K562 (cell line): Measurements from ENCODE around the gene LLCFC1. TPM values are rescaled to one million over a fixed set of nuclear protein-coding genes. Genes with fewer than 3 reads are reported as not detected.
A peak's percentile ranks its signal among the peaks of the same experiment; 100 is the strongest.
"Not testable (repeated sequence)": the region's sequence is repeated elsewhere in the genome, so short reads cannot be mapped to it uniquely, and the experiment has no call there.

Experiments
- ATAC-seq: fragments of 200-7000 bp; cut with Tn5 transposase; 3 replicates; pipeline ENCODE4 v1.9.1; 2020; ENCODE audit warnings: moderate library complexity
- BruUV-seq: library from RNA; stranded (reverse); fragments of 400-500 nt; replicated peaks from 2 replicates; lab custom pipeline; 2021; lab: Mats Ljungman, UMichigan
- CTCF ChIA-PET: fragments of 300-600 bp; formaldehyde crosslinking; extraction: SDS; loops from one replicate; lab custom pipeline; 2021; ENCODE audit warnings: low intra/inter-chr PET ratio; lab: Yijun Ruan, JAX
- POLR2A ChIA-PET: fragments of 300-600, 350-650 bp; sonication (Branson Sonifier 250); formaldehyde crosslinking; extraction: SDS; loops from one replicate; lab custom pipeline; 2021; ENCODE audit warnings: antibody characterized with exemption, inconsistent platforms; lab: Yijun Ruan, JAX
- DNase-seq, 4 experiments: peaks; one replicate each; pipeline versions ENCODE4 v3.0.0 to v3.0.0-alpha.2; 2011 to 2018; ENCODE audit warnings: low spot score in 3 of 4, mixed read lengths in 3 of 4; ENCODE audit errors: extremely low read depth in 1 of 4
- FAIRE-seq: peaks from 2 replicates; lab custom pipeline; 2011; peaks lifted over from hg19 to GRCh38; lab: Jason Lieb, UNC
- H2AFZ ChIP-seq: 2 replicates; pipeline ENCODE4 v1.6.0; 2011; ENCODE audit warnings: low read depth, low read length, control low read depth, inconsistent platforms
- H3K27ac ChIP-seq: fragments of 200-600 bp; 3 replicates; pipeline ENCODE4 v1.8.0; 2011; ENCODE audit warnings: low read depth, mild to moderate bottlenecking, control low read depth, inconsistent platforms, low read length, moderate library complexity, mixed read lengths; ENCODE audit errors: extremely low read depth
- H3K27me3 ChIP-seq, 2 experiments: fragments of 300-600 bp in 1 of 2; 2 replicates in 1 of 2; 3 replicates in 1 of 2; pipeline versions ENCODE4 v1.6.0 to v1.8.0; 2011; ENCODE audit warnings: inconsistent platforms in 2 of 2, low read length in 2 of 2, mild to moderate bottlenecking in 1 of 2, mixed read lengths in 1 of 2, moderate library complexity in 1 of 2; ENCODE audit not compliant: control insufficient read depth in 2 of 2, insufficient read depth in 2 of 2
- H3K36me3 ChIP-seq: fragments of 300-600 bp; 3 replicates; pipeline ENCODE4 v1.8.0; 2011; ENCODE audit warnings: mild to moderate bottlenecking, low read length, inconsistent platforms; ENCODE audit not compliant: control insufficient read depth, insufficient read depth
- H3K4me1 ChIP-seq, 2 experiments: fragments of 200-600 bp in 1 of 2; replicated peaks in 1 of 2; 2 replicates in 1 of 2; 3 replicates in 1 of 2; pipeline versions ENCODE4 v1.5.1 to v1.8.0; 2011; ENCODE audit warnings: inconsistent platforms in 2 of 2, low read length in 2 of 2, mild to moderate bottlenecking in 1 of 2, mixed read lengths in 1 of 2, moderate library complexity in 1 of 2; ENCODE audit not compliant: control insufficient read depth in 2 of 2, insufficient read depth in 2 of 2
- H3K4me2 ChIP-seq: 2 replicates; pipeline ENCODE4 v1.6.1; 2011; ENCODE audit warnings: low read length, control low read depth, inconsistent platforms, mixed read lengths; ENCODE audit not compliant: insufficient read depth
- H3K4me3 ChIP-seq: fragments of 200-600 bp; sonication (generic), shearing (Covaris generic); 2 replicates; pipeline ENCODE4 v1.5.1; 2016; ENCODE audit warnings: control low read depth, inconsistent platforms
- H3K79me2 ChIP-seq: fragments of 200-600 bp; 3 replicates; pipeline ENCODE4 v1.8.0; 2011; ENCODE audit warnings: low read length, inconsistent platforms; ENCODE audit not compliant: control insufficient read depth, insufficient read depth
- H3K9ac ChIP-seq, 2 experiments: 2 replicates each; pipeline versions ENCODE4 v1.6.0 to v1.6.1; 2011; ENCODE audit warnings: low read depth in 2 of 2, low read length in 2 of 2, control low read depth in 1 of 2, inconsistent platforms in 1 of 2, mild to moderate bottlenecking in 1 of 2, mixed read lengths in 1 of 2; ENCODE audit not compliant: insufficient read depth in 1 of 2
- H3K9me1 ChIP-seq: one replicate; pipeline ENCODE4 v1.6.0; 2011; ENCODE audit warnings: inconsistent platforms, mild to moderate bottlenecking, low read length, moderate library complexity; ENCODE audit not compliant: control insufficient read depth, insufficient read depth
- H3K9me3 ChIP-seq: replicated peaks from 2 replicates; pipeline ENCODE4 v1.5.1; 2011; ENCODE audit warnings: low read depth, low read length, inconsistent platforms; ENCODE audit not compliant: control insufficient read depth, insufficient read depth
- H4K20me1 ChIP-seq: replicated peaks from 2 replicates; pipeline ENCODE4 v1.6.1; 2011; ENCODE audit warnings: low read length, inconsistent platforms, mixed read lengths; ENCODE audit not compliant: control insufficient read depth, insufficient read depth
- ADNP ChIP-seq: fragments of 200-800 bp; sonication (Bioruptor generic); IDR thresholded peaks from 2 replicates; pipeline ENCODE4 v1.6.1; 2016; ENCODE audit warnings: missing genetic modification characterization, missing compliant biosample characterization
- BCOR ChIP-seq: fragments of 450-650 bp; IDR thresholded peaks from 2 replicates; pipeline ENCODE4 v1.6.1; 2016
- CEBPG ChIP-seq, 3 experiments: fragments of 200-800 bp in 1 of 3; sonication (Bioruptor generic) in 1 of 3; sonication (generic) in 1 of 3; formaldehyde crosslinking in 1 of 3; IDR thresholded peaks in 2 of 3; conservative IDR thresholded peaks in 1 of 3; 2 replicates each; pipeline versions ENCODE4 v1.6.1 to v1.8.0; 2016 to 2022; ENCODE audit warnings: missing compliant biosample characterization in 2 of 3, missing genetic modification characterization in 2 of 3, mild to moderate bottlenecking in 1 of 3, missing genetic modification reagents in 1 of 3
- KDM1A ChIP-seq, 2 experiments: fragments of 450-650 bp; IDR thresholded peaks; 2 replicates each; pipeline ENCODE4 v1.6.1; 2016; ENCODE audit warnings: mild to moderate bottlenecking in 2 of 2
- RAD21 ChIP-seq, 2 experiments: fragments of 250-450 bp in 1 of 2; fragments of 450-650 bp in 1 of 2; sonication (Bioruptor Pico) in 1 of 2; formaldehyde crosslinking in 1 of 2; IDR thresholded peaks in 1 of 2; conservative IDR thresholded peaks in 1 of 2; 2 replicates each; pipeline versions ENCODE4 v1.4.0 to v1.8.0; 2020 to 2022; ENCODE audit warnings: mild to moderate bottlenecking in 2 of 2, moderate library complexity in 1 of 2
- RBM25 ChIP-seq: fragments of 200-400 bp; formaldehyde crosslinking; IDR thresholded peaks from 2 replicates; pipeline ENCODE4 v1.6.1; 2018; ENCODE audit warnings: low read length, low read depth, moderate library complexity; ENCODE audit not compliant: severe bottlenecking
- ZNF146 ChIP-seq: IDR thresholded peaks from one replicate; pipeline ENCODE4 v1.6.1; 2018; ENCODE audit warnings: missing compliant biosample characterization; ENCODE audit not compliant: unreplicated experiment
- WGBS: fragments of 100-300 bp; shearing (Covaris generic); methylation state at CpG from one replicate; pipeline ENCODE4 v1.1.6; 2016; ENCODE audit warnings: low coverage, mixed read lengths; ENCODE audit not compliant: insufficient coverage; ENCODE audit errors: missing lambda C conversion rate; 5-methylcytosine and 5-hydroxymethylcytosine counted together
- in situ Hi-C: fragments of 300-500 bp; cut with MboI; formaldehyde crosslinking; loops from 4 replicates; pipeline ENCODE4 v1.15.0; 2018; ENCODE audit warnings: inconsistent platforms, mixed read lengths
- intact Hi-C: fragments of 100-400 bp; cut with micrococcal nuclease; formaldehyde crosslinking; loops from 2 replicates; pipeline ENCODE4 v1.14.2; 2022
- polyA plus RNA-seq, 8 experiments: library from polyadenylated mRNA; depleted of rRNA in 4 of 8; stranded (reverse) in 5 of 8; unstranded in 3 of 8; fragments of >200 nt; fragmentation: Nextera tagmentation in 2 of 8; fragmentation: Illumina TruSeq in 1 of 8; extraction: Ambion mirVana in 2 of 8; extraction: Trizol in 1 of 8; gene quantifications; 2 replicates each; pipeline versions ENCODE4 v1.2.1 to v1.2.3, GENCODE V29; 2011 to 2014; ENCODE audit warnings: inconsistent platforms in 1 of 8, missing spikeins in 1 of 8
- total RNA-seq, 7 experiments: library from RNA; depleted of rRNA in 6 of 7; stranded (reverse); fragments of >200 nt in 6 of 7; fragmentation: Illumina TruSeq in 2 of 7; extraction: Trizol in 2 of 7; gene quantifications; 2 replicates each; pipeline versions ENCODE4 v1.2.1 to v1.2.3, GENCODE V29; 2011 to 2021; ENCODE audit warnings: low replicate concordance in 1 of 7

Gene LLCFC1
- total and polyA plus RNA-seq, 9 of the 15 experiments (the other 6 are each of a cell fraction or from before 2014, with no cell fraction given), result not detected

- FAIRE-seq, H3K4me3 ChIP-seq, CTCF ChIA-PET, in situ Hi-C loops, H3K9ac ChIP-seq, H3K9me1 ChIP-seq, H4K20me1 ChIP-seq, DNase-seq, H2AFZ ChIP-seq, H3K27me3 ChIP-seq, H3K36me3 ChIP-seq, H3K4me2 ChIP-seq, H3K79me2 ChIP-seq, ATAC-seq, intact Hi-C loops, H3K4me1 ChIP-seq, H3K9me3 ChIP-seq, H3K27ac ChIP-seq, BruUV-seq: not testable (repeated sequence)
- POLR2A ChIA-PET, result interaction anchor here (0.8 kb wide), 1 partner anchor 47 kb away, joined by 3 read pairs; no protein-coding TSS in a partner anchor
- 23% methylated on average over 4 of the region's 4 CpGs for WGBS
- TF ChIP-seq KDM1A (IDR thresholded peaks at IDR 0.05) (peak; percentile 49 to 78), BCOR (peak; percentile 81), RBM25 (peak; percentile 89), ADNP (tag) (peak; percentile 65; the same call in 1 of the 2 replicates), ZNF146 (CRISPR knock-in tag) (peak; percentile 99)
Measured at GRCh38 chr7:142978402-142978801, 39.1 kb downstream of the LLCFC1 start.

DNA sequence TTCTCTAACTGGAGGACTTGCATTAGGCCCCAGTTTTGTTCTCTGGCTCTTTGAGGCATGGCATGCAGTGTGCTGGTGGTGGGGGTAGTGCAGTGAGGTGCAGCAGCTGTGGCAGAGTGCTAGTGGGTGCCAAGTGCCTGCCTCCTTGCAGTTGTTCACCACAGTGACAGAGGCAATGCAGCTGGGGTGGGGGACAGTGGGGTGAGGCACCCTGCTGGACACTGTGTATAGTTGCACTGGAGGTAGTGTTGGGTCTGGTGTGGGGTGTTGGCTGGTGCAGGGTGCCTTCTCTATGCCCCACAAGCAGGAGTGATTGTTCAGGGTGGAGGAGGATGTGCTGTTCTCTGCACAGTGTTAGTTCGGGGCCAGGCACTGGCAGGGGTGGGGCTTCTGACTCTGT, 44.5 kb downstream of the LLCFC1 start:
- H3K9ac ChIP-seq, result no peak overlapping the region
- no peaks in the 10 kb centered on the region for H3K9me1 ChIP-seq
- ChIA-PET CTCF (no interaction called here), POLR2A (interaction anchor here (0.6 to 0.8 kb wide), 2 partner anchors 9 to 457 kb away, joined by 3 read pairs; no protein-coding TSS in a partner anchor)
- peaks cover 2 to 12% of the 10 kb centered on the region in 2 experiments; a peak in 4 of 5 replicates for H3K27me3 ChIP-seq
- DNase-seq, result peak in 2 of 4 experiments; percentile 13 to 50
- H4K20me1 ChIP-seq, result no peaks in the 10 kb centered on the region
- BruUV-seq, result no TSS peak
- no peak overlapping the region for H3K27ac ChIP-seq
- H3K9me3 ChIP-seq, result no peaks in the 10 kb centered on the region
- no peaks in the 10 kb centered on the region for H3K79me2 ChIP-seq
- no peak overlapping the region for H2AFZ ChIP-seq
- no peaks in the 10 kb centered on the region for H3K4me1 ChIP-seq
- no peak overlapping the region for H3K4me3 ChIP-seq
- intact Hi-C loops (no loop called here), in situ Hi-C loops (no loop called here)
- H3K4me2 ChIP-seq, result no peak overlapping the region
- WGBS, result 0% methylated on average over 1 of the region's 1 CpG
- FAIRE-seq, result peak; percentile 23
- peak; percentile 93 for ATAC-seq
- H3K36me3 ChIP-seq, result no peaks in the 10 kb centered on the region
- 0 out of 2 replicates have a peak, but pooled peaks have one; percentile 12 for TF ChIP-seq CEBPG (CRISPR knock-in tag; IDR thresholded peaks at IDR 0.05)
- TF ChIP-seq CEBPG (tag; conservative IDR thresholded peaks at IDR 0.05 in 1 of 2, IDR thresholded peaks at IDR 0.05 in 1 of 2), result no peak
- TF ChIP-seq RAD21 (CRISPR knock-in tag; conservative IDR thresholded peaks at IDR 0.05 in 1 of 2, IDR thresholded peaks at IDR 0.05 in 1 of 2), result peak; percentile 28 to 54; a peak in 3 of 4 replicates
